ENCODE results near the gene JAZF1. TPM values are rescaled to one million over a fixed set of nuclear protein-coding genes. Genes with fewer than 3 reads are reported as not detected.

The JAZF1 gene
- total RNA-seq, 1 donor from 2014 or later: 0.96 TPM

- H3K4me3 ChIP-seq (ENCODE audit: low read depth, low read length): no peak overlapping the region
- no peak for DNase-seq (ENCODE audit: low read depth)
- no peaks in the 10 kb centered on the region for H3K36me3 ChIP-seq (ENCODE audit: control insufficient read depth, insufficient read depth, low read length)
- no peaks in the 10 kb centered on the region for H3K27me3 ChIP-seq (ENCODE audit: control insufficient read depth, insufficient read depth, low read length)
- TF ChIP-seq, protein P1, sequence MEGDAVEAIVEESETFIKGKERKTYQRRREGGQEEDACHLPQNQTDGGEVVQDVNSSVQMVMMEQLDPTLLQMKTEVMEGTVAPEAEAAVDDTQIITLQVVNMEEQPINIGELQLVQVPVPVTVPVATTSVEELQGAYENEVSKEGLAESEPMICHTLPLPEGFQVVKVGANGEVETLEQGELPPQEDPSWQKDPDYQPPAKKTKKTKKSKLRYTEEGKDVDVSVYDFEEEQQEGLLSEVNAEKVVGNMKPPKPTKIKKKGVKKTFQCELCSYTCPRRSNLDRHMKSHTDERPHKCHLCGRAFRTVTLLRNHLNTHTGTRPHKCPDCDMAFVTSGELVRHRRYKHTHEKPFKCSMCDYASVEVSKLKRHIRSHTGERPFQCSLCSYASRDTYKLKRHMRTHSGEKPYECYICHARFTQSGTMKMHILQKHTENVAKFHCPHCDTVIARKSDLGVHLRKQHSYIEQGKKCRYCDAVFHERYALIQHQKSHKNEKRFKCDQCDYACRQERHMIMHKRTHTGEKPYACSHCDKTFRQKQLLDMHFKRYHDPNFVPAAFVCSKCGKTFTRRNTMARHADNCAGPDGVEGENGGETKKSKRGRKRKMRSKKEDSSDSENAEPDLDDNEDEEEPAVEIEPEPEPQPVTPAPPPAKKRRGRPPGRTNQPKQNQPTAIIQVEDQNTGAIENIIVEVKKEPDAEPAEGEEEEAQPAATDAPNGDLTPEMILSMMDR (IDR thresholded peaks at IDR 0.05; ENCODE audit: insufficient read depth, low read length, poor library complexity, severe bottlenecking): no peak
Observed at GRCh38 chr7:28161331-28161730, 19.3 kb downstream of the JAZF1 start.

- Histone ChIP-seq H3K4me3 (ENCODE audit: low read depth, low read length) (no peak overlapping the region), H3K27me3 (ENCODE audit: control insufficient read depth, insufficient read depth, low read length) (no peaks in the 10 kb centered on the region), H3K36me3 (ENCODE audit: control insufficient read depth, insufficient read depth, low read length) (no peaks in the 10 kb centered on the region)
- TF ChIP-seq, protein P1 (IDR thresholded peaks at IDR 0.05; ENCODE audit: insufficient read depth, low read length, poor library complexity, severe bottlenecking): no peak
- DNase-seq (ENCODE audit: low read depth): no peak
Observed at GRCh38 chr7:28160551-28160991, 20.0 kb downstream of the JAZF1 start.

DNA sequence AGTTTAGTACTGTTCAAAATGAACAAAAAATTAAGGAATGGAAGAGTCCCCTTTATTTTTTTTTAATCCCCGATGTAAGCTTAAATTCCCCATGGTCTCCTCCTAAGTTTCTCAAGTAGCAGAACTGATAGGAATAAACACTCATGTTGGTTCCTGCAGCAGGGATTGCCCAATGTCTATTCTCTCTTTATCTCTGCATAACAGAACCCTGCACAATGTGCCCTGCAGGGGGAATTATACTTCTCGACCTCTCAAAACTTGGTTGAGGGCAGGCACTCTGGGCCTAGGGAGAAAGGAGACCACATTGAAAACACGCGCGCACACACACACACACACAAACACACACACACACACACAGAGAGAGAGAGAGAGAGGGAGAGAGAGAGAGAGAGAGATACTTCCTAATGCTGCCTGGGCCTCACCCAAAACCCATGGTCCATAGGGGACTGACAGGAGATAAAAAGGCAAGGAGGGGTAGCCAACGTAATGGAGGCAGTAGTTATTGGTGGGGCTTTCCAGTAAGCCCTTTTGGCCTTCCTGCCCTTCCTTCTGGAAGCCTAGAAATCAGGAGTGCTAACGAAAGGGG lies 22.7 kb downstream of the JAZF1 start:
- no peak for DNase-seq (ENCODE audit: low read depth)
- TF ChIP-seq, protein P1 (IDR thresholded peaks at IDR 0.05; ENCODE audit: insufficient read depth, low read length, poor library complexity, severe bottlenecking): no peak
- Histone ChIP-seq H3K36me3 (ENCODE audit: control insufficient read depth, insufficient read depth, low read length) (no peaks in the 10 kb centered on the region), H3K27me3 (ENCODE audit: control insufficient read depth, insufficient read depth, low read length) (no peaks in the 10 kb centered on the region), H3K4me3 (ENCODE audit: low read depth, low read length) (no peak overlapping the region)

DNA sequence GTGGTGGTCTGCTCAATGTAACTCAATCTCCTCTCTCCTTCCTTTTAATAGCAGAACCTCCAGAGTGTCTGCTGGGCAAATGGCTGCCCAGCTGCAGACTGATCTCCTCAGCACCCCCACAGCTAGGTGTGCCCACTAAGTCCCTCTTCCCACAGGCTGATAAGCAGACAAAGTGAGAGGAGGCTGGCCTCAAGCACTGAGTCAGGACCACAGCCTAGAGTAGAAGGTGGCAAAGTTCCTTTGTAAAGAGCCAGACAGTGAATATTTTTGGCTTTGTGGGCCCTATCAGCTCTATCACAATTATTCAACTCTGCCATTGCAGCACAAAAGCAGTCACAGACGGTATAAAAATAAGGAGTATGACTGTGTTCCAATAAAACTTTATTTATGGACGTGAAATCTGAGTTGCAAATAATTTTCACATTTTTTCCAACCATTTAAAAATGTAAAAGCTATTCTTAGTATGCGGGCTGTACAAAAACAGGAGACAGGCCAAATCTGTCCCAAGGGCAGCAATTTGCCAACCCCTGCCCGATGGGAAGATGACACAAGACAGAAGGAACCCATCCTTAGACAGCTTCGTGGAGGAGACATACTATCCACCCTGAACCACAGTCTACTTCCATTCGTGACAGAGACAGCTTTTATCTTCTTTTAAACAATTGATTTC lies 23.4 kb downstream of the JAZF1 start:
- Histone ChIP-seq H3K4me3 (ENCODE audit: low read depth, low read length) (no peak overlapping the region), H3K27me3 (ENCODE audit: control insufficient read depth, insufficient read depth, low read length) (no peaks in the 10 kb centered on the region), H3K36me3 (ENCODE audit: control insufficient read depth, insufficient read depth, low read length) (no peaks in the 10 kb centered on the region)
- no peak for DNase-seq (ENCODE audit: low read depth)
- TF ChIP-seq, protein P1 (IDR thresholded peaks at IDR 0.05; ENCODE audit: insufficient read depth, low read length, poor library complexity, severe bottlenecking): no peak

GRCh38 chr7:28156401-28156800 lies 24.2 kb downstream of the JAZF1 start:
- Histone ChIP-seq H3K36me3 (ENCODE audit: control insufficient read depth, insufficient read depth, low read length) (no peaks in the 10 kb centered on the region), H3K27me3 (ENCODE audit: control insufficient read depth, insufficient read depth, low read length) (no peaks in the 10 kb centered on the region), H3K4me3 (ENCODE audit: low read depth, low read length) (no peak overlapping the region)
- DNase-seq (ENCODE audit: low read depth): no peak
- TF ChIP-seq, protein P1 (IDR thresholded peaks at IDR 0.05; ENCODE audit: insufficient read depth, low read length, poor library complexity, severe bottlenecking): no peak
